Brain pericyte (primary cell): Measurements from ENCODE around the gene MYO1A.
"Not testable (repeated sequence)": the region's sequence is repeated elsewhere in the genome, so short reads cannot be mapped to it uniquely, and the experiment has no call there.

Experiments used
- DNase-seq: peaks from one replicate; pipeline ENCODE4 v3.0.0-alpha.2; 2012; ENCODE audit warnings: low read depth, low spot score

The MYO1A gene

DNA sequence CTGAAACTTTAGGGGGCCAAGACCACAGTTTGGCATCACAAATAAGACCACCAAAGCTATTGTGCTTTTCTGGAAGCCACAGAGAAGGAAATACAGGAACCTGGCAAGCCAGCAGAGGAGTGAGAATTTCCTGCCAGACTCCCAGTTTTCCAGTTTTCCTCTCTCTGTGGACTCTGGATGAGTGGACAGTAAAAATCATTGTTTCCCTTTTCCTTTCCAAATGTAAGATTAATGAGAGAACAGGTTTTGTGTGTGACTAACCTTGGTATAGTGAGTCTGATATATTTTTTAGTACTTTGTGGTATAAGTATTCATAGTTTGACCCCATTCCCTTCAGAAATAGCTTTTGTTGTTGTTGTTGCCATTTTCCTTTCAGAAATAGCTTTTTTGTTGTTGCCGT is 31.0 kb downstream of the MYO1A start:
- no peak for DNase-seq

DNA sequence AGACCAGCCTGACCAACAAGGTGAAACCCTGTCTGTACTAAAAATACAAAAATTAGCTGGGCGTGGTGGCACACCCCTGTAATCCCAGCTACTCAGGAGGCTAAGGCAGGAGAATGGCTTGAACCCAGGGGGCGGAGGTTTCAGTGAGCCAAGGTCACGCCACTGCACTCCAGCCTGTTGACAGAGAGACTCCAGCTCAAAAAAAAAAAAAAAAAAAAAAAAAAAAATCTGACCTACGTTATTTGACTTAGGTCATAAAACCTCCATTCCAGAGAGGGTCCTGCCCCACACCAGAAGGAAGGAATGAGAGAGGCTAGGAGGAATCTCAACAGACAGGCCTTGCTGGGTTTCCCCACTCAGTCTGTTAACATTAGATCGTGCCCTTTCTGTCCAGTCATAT is 31.6 kb downstream of the MYO1A start:
- not testable (repeated sequence) for DNase-seq

GRCh38 chr12:57016348-57016747 is 33.6 kb downstream of the MYO1A start, which contains the start of gene TAC3:
TAC3 (minus strand) TSS chr12:57016529; CDS start chr12:57015797, 732 bp downstream.
- no peak for DNase-seq

DNA sequence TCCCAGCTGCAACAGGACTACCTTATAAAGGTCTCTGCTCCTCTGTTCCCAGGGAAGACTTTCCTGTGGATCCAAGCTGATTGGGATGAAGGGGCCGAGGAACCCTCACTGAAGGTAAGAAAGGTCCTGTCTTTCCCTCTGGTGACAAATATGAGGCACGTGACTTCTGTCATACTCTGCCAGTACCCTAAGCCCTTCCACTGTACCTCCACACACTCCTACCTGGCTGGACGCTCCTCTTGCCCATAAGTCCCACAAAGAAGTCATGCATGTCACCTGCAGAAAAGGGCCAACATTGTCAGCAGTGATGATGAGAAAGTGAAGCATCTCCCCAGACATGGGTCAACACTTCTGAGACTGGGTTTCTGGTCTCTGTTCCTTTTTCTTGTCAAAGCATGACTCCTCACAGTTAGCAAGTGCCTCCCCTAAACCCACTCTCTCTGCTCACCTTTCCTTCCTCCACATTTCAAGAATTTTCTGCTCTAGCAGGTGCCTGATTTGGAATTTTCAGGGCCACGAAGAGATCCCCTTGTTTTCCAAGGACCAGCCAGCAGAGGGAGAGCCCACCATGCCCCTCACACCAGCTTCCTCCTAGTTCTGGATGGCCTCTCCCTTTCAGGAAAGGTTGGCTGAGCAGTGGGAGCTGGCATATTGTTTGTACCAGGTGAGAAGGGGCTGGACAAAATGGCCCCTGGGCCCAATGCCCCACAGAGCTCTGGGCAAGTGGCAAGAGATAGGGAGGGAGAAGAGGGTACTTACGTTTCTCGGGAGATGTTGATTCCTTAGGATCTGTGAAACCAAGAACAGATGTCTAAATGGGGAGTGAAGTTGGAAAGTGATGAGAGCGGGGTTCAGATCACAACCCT is 37.1 kb downstream of the MYO1A start:
- no peak for DNase-seq

DNA sequence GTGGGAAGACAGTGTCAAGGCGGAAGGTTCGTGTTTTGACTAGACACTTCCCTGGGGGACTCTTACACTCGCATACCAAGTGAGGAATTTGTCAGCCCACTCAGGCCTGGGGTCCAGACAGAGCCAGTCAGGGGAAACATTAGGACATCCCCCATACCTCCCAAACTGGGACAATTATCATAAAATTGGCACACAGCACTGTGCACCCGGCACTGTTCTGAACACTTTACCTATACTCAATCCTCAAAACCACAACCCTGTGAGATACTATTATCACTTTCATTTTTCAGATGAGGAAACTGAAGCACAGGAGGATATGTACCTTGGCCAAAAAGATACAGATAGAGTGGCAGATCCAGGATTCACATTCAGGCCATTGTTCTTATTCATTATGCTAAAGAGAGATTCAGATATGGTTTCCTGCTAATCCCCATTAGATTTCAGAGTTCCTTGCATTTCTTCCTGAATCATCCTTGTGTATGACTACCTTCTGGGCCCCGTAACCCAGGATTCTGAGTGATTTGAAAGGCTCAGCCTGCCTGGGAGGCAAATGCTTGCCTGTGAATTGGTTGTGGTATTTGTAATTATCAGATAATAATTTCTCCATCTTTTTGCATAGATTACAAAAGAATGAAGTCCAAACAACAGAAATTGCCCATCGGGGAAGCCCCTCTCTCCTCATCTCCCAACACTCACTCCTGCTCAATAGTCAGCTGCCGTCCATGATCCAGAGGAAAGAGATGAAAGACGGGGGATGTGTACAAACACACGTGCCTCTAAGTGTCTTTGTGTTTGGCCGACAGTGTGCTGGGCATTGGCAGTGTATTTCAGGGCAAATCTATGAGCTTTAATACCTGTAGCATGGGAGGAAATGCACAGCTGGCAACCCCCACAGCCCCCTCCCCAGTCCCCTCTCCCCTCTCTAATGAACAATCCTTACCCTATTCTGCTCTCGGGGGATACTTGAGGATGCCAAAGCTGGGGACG is 38.2 kb downstream of the MYO1A start:
- DNase-seq, result no peak

DNA sequence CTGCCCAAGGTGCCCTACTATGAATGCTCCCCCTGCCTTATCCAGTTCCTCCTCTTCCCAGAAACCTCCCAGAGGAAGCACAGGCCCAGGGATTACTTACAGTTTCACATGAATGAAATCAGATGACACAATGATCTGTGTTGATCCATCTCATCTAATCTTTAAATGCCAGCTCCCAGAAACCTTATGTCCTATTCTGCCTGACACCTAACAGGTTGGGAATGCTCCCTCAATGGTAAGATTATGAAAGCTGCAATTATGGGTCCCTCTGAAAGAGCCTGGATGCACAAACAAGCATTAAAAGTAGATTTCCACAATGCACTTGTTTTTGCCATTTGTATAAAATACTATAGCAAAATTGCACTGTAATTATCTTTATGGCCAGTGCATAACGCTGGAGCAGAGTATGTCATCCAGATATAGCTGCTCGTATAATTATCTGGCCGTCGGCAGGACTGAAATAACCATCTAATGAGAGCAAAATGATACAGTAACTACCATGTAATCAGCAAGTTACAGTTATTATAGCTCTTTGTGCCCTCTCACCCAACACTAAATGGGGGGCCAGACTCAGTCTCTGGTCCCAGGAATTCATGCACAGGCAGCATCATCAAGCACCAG is 39.2 kb downstream of the MYO1A start:
- DNase-seq, result no peak

- no peak for DNase-seq
Measured at GRCh38 chr12:57009949-57010626, 39.8 kb downstream of the MYO1A start.

DNA sequence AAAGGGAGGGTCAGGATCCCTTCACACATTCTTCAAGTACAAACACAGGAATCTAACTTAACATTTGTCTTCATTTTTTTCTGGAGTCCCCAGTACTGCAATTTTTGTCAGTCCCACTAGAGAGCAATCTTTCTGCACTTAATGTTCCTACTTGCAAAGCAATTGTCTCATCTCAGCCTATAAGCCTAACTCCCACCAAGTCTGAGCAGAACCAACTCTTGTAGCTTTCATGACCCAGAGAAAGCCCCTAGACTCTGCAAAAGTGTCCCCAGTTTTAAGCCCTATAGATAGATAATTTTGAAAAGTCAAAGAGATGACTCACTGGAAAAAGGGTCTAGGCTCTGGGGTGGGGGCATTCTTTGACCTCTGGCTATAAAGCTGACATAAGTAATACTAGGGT is 41.8 kb downstream of the MYO1A start:
- DNase-seq, result no peak

- no peak for DNase-seq
Measured at GRCh38 chr12:57006809-57007475, 43.0 kb downstream of the MYO1A start.

GRCh38 chr12:57005980-57006808 is 43.7 kb downstream of the MYO1A start, which contains the start of gene ZBTB39:
ZBTB39 (minus strand) TSS chr12:57006546; CDS start chr12:57004917, 1,629 bp downstream.
- no peak for DNase-seq

GRCh38 chr12:57004651-57005050 is 45.3 kb downstream of the MYO1A start:
- DNase-seq, result no peak

- no peak for DNase-seq
Measured at GRCh38 chr12:57003395-57003794, 46.5 kb downstream of the MYO1A start.

GRCh38 chr12:57001448-57001906 is 48.5 kb downstream of the MYO1A start:
- DNase-seq, result no peak

DNA sequence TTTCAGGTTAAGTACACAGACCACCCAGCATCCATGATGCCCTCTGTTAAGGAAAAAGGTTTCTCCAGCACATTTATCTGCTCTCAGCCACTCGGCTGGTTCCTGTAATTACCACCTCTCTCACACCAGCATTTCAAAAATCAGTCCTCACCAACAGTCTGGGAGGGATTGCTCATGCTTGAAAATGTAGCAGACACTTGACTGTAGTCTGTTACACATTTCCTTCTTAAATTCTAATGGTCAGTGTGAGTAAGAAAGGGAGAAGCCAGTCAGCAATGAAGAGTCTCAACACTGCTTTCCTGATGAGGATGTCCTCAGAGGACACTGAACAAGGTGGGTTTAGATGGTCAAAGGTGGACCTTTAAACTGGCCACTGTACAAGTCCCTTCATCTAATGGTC is 49.5 kb downstream of the MYO1A start:
- no peak for DNase-seq

DNA sequence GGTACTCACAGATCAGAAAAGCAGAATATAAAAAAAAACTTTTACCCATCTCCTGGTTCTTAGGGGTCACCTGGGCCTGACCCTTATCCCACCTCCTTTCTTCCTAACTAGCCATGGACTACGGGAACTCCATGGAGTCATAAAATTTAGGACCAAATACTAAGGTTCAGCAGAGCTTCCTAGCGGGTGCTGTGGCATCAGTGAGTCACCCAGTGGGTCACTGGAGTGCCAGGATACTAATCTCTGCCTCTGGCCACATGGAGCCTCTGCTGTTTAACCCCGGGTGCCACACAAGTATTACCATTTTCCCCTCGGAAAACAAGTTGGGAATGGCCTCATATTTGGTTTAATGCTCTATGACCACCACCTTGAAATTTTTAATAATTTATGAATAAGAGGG is 50.5 kb downstream of the MYO1A start:
- DNase-seq, result no peak

GRCh38 chr12:56998981-56999380 is 50.9 kb downstream of the MYO1A start:
- DNase-seq, result no peak

DNA sequence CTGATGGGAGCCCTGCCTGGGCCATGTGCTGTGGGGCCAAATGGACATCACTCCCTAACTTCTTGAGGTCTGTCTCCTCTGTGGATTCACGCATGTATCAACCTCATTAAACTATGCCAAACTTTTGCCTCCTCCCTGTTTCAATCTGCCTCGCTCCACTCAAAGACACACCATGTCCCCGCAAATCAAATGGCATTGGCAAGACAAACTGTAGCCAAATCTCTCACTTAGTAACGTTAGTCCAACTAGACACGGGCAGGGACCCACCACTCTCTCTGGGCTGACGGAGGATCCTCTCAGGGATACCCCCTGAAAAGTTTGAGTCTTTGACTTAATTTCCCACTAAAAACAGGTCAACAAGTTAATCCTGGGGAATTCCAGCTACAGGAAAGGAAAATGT is 51.6 kb downstream of the MYO1A start:
- DNase-seq, result no peak

GRCh38 chr12:56996793-56997545 is 53.0 kb downstream of the MYO1A start:
- DNase-seq, result no peak

DNA sequence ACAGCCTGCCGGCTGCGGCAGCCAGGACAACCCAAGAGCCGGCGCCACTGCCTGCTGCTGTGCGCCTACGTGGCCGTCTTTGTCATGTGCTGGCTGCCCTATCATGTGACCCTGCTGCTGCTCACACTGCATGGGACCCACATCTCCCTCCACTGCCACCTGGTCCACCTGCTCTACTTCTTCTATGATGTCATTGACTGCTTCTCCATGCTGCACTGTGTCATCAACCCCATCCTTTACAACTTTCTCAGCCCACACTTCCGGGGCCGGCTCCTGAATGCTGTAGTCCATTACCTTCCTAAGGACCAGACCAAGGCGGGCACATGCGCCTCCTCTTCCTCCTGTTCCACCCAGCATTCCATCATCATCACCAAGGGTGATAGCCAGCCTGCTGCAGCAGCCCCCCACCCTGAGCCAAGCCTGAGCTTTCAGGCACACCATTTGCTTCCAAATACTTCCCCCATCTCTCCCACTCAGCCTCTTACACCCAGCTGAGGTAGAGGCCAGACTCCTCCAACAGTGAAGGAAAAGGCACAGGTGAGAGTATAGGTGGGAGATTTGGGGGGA is 53.9 kb downstream of the MYO1A start:
- no peak for DNase-seq
